Esophagus (tissue), 2 donors: ENCODE data around the gene CCL5. TPM values are rescaled to one million over a fixed set of nuclear protein-coding genes. Genes with fewer than 3 reads are reported as not detected.

Source experiments
- H3K27ac ChIP-seq, 2 donors: one replicate each; pipeline ENCODE4 v1.5.1; 2013; ENCODE audit warnings: low read depth in 2 of 2, mild to moderate bottlenecking in 2 of 2, inconsistent platforms in 1 of 2, low read length in 1 of 2, moderate library complexity in 1 of 2
- H3K27me3 ChIP-seq, 2 donors: one replicate each; pipeline ENCODE4 v1.6.1; 2013; ENCODE audit warnings: low read length in 2 of 2, control low read depth in 1 of 2, mild to moderate bottlenecking in 1 of 2; ENCODE audit not compliant: insufficient read depth in 2 of 2, control insufficient read depth in 1 of 2
- H3K36me3 ChIP-seq, 2 donors: one replicate each; pipeline ENCODE4 v1.6.1; 2013; ENCODE audit warnings: low read length in 1 of 2; ENCODE audit not compliant: control insufficient read depth in 2 of 2, insufficient read depth in 2 of 2
- H3K4me1 ChIP-seq, 2 donors: one replicate each; pipeline ENCODE4 v1.6.1; 2013; ENCODE audit warnings: low read length in 1 of 2; ENCODE audit not compliant: control insufficient read depth in 2 of 2, insufficient read depth in 2 of 2
- H3K4me3 ChIP-seq, 2 donors: one replicate each; pipeline ENCODE4 v1.5.1; 2013; ENCODE audit warnings: low read length in 2 of 2, mild to moderate bottlenecking in 2 of 2, low read depth in 1 of 2, moderate library complexity in 1 of 2
- H3K9me3 ChIP-seq, 2 donors: one replicate each; pipeline ENCODE4 v1.6.1; 2013; ENCODE audit warnings: mild to moderate bottlenecking in 2 of 2, low read depth in 1 of 2, low read length in 1 of 2, moderate library complexity in 1 of 2; ENCODE audit not compliant: control insufficient read depth in 2 of 2, insufficient read depth in 1 of 2
- WGBS, 2 donors: extraction: QIAGEN DNeasy Blood & Tissue Kit; methylation state at CpG; one replicate each; pipeline ENCODE4 v1.1.7; 2013; 5-methylcytosine and 5-hydroxymethylcytosine counted together
- polyA plus RNA-seq, 2 donors: library from polyadenylated mRNA; stranded (reverse); fragments of 200-250 nt; gene quantifications; one replicate each; pipeline ENCODE4 v1.2.3, GENCODE V29; 2013
- donor health status: healthy with polysubstance abuse.
- donor health status: Bipolar disorder and iron deficiency.

The CCL5 gene
- polyA plus RNA-seq, 2 donors, result 6.3 to 6.9 TPM

DNA sequence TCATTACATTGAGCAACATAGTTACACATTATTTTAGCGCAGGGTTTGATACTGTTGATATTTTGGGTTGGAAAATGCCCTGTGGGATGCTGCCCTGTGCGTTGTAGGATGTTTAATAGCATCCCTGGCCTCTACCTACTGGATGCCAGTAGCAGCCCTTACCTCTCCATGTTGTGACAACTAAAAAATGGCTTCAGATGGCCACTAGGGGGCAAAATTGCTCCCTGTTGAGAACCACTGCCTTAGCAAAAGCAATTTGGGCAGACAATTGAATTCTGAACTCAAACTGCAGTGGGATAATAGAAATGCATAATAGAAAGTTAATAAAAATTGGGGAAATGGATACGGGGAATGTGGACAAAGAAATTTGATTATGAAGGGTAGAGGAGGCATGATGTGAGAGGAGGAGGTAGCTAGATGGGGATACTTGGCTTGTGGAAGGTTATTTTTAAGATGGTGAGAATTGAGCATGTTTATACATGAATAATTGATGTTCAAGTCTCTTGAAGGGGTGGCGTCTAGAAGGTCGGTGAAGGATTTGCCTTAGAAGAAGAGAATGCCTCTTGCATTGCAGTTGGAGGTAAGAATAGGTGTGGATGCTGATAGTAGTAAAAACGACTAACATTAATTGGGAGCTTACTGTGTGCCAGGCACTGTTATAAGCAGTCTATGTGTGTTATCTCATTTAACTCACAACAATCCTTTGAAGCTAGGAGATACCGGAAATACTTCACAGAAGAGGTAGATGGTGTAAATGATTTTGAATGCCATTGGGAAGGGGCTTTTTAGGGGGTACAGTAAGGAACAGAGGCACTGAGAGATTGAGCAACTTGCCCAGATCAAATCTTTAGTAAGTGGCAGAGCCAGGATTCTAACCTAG is 30.5 kb downstream of the CCL5 start:
- Histone ChIP-seq H3K4me3 (no peak overlapping the region), H3K4me1 (no peaks in the 10 kb centered on the region), H3K27me3 (no peaks in the 10 kb centered on the region), H3K9me3 (no peaks in the 10 kb centered on the region), H3K27ac (no peak overlapping the region), H3K36me3 (peaks cover 8 to 11% of the 10 kb centered on the region in 2 donors)
- 66 to 67% methylated on average over 7 of the region's 7 CpGs for WGBS, 2 donors

DNA sequence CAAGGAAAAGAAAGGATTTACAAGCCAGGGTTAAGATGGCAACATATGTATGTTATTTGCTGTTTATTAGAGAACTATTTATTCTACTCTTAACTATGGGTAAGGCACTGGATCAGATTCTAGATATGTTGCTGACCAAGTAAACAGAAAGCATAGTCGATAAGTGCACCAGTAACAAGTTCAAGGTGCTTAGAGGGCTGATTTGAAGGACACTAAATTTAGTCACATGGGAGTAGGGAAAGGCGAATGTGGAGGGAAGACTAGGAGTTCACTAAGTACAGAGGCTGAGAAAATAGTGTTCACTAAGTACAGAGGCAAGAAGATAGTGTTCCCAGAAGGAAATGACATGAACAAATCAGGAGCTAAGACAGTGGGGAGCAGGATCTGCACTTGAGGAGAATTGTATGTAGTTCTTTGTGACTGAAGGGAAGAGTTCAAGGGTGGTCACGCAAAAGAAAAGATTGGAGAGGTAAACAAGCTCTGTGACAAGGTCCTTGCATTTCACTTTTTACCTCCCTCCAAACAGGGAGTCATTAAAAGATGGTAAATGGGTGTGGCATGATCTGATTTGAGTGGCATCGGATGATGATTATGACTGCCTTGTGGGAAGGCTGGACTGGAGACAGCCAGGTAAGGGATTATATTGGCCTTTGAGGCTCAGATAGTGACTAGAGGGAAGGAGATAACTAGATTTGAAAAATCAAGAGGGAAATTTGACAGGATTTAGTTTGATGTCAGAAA is 32.4 kb downstream of the CCL5 start:
- no peaks in the 10 kb centered on the region for H3K27me3 ChIP-seq
- 82 to 91% methylated on average over 4 of the region's 4 CpGs for WGBS, 2 donors
- H3K4me3 ChIP-seq, result no peak overlapping the region
- H3K27ac ChIP-seq, result no peak overlapping the region
- H3K36me3 ChIP-seq, result peaks cover 15 to 21% of the 10 kb centered on the region in 2 donors
- H3K9me3 ChIP-seq, result no peaks in the 10 kb centered on the region
- H3K4me1 ChIP-seq, result no peaks in the 10 kb centered on the region

DNA sequence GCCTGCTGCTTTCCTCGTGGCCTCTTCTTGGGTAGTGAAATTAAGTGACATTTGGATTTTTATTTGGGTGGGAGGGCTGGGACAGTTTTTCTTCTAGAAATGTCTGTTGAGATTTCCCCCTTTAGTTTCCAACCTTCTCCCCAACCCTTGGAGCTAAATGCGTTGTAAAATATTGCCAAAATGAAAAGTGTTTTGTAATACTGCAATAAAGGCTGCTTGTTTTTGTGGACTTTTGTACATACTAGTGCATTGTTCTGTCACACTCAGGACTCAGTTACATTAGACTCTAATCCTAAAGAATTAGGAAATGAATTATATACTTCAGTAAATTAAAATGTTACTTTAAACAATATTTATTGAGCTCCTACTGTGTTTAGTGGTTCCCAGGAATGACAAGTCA is 33.2 kb downstream of the CCL5 start:
- Histone ChIP-seq H3K36me3 (peaks cover 18 to 21% of the 10 kb centered on the region in 2 donors), H3K27ac (no peak overlapping the region), H3K27me3 (no peaks in the 10 kb centered on the region), H3K4me3 (no peak overlapping the region), H3K4me1 (no peaks in the 10 kb centered on the region), H3K9me3 (no peaks in the 10 kb centered on the region)
- WGBS, 2 donors, result 70 to 72% methylated on average over 2 of the region's 2 CpGs

DNA sequence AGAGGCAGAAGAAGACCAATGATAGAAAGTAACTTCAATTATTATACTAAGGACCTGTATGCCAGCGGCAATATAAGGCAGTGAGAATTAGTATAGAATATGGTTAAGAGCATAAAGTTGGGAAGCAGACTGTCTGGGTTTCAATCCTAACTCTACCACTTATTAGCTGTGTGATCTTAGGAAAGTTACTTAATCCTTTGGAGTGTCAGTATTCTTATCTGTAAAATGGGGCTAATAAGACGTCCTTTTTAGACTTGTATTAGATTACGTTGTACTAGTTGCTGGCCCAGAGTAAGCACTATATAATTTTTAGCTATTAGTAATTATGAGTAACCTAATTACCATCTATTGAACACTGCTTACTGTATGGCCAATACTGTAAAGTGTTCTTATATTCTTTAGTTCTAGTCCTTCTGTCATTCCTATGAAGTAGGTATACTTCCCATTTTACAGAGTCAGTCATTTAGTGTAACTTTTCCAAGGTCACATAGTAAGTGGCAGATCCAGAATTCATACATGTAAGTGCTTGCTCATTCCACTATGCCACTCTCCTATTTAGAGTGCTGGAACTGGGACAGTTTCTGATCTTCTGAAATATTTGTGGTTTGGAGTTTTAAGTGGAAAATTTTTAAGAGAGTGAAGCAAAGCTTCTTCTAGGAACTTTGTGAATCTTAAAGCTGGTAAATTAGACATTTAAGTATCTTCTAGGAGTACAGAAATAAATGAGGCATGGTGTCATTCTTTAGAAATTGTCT is 33.9 kb downstream of the CCL5 start:
- no peak overlapping the region for H3K27ac ChIP-seq
- H3K9me3 ChIP-seq, result no peaks in the 10 kb centered on the region
- WGBS, 2 donors, result 86 to 87% methylated on average over 3 of the region's 3 CpGs
- H3K27me3 ChIP-seq, result no peaks in the 10 kb centered on the region
- no peaks in the 10 kb centered on the region for H3K4me1 ChIP-seq
- H3K36me3 ChIP-seq, result peaks cover 18% of the 10 kb centered on the region in 2 donors
- H3K4me3 ChIP-seq, result no peak overlapping the region

DNA sequence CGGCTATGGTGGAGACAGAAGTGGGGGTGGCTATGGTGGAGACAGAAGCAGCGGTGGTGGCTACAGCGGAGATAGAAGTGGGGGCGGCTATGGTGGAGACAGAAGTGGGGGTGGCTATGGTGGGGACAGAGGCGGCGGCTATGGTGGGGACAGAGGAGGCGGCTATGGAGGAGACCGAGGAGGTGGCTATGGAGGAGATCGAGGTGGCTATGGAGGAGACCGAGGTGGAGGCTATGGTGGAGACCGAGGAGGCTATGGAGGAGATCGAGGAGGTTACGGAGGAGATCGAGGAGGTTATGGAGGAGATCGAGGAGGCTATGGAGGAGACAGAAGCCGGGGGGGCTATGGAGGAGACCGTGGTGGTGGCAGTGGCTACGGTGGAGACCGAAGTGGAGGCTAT is 35.6 kb downstream of the CCL5 start:
- no peaks in the 10 kb centered on the region for H3K4me1 ChIP-seq
- H3K27ac ChIP-seq, result no peak overlapping the region
- H3K4me3 ChIP-seq, result no peak overlapping the region
- no peaks in the 10 kb centered on the region for H3K27me3 ChIP-seq
- peaks cover 18 to 20% of the 10 kb centered on the region in 2 donors for H3K36me3 ChIP-seq
- 97 to 99% methylated on average over 19 of the region's 19 CpGs for WGBS, 2 donors
- no peaks in the 10 kb centered on the region for H3K9me3 ChIP-seq

DNA sequence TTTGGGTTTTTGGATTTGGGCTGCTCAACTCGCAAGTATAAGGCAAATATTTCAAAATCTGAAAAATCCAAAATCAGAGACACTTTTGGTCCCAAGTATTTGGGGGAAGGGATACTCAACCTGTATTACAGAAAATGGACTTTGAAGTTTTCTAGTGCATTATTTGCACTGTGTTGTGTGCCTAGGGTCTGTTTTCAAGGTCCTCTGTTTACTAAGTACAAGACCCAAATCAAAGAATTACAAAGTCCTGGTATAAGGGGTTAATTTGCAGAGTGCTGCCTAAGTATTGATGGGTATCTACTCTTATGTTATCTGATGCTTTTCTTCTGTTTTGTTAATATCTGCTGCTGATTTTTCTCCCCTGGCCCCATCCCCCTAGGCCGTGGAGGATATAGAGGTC is 36.5 kb downstream of the CCL5 start:
- H3K27me3 ChIP-seq, result no peaks in the 10 kb centered on the region
- no peak overlapping the region for H3K4me3 ChIP-seq
- no peak overlapping the region for H3K27ac ChIP-seq
- WGBS, 2 donors, result 91 to 94% methylated on average over 2 of the region's 2 CpGs
- H3K9me3 ChIP-seq, result no peaks in the 10 kb centered on the region
- no peaks in the 10 kb centered on the region for H3K4me1 ChIP-seq
- peaks cover 18 to 20% of the 10 kb centered on the region in 2 donors for H3K36me3 ChIP-seq

DNA sequence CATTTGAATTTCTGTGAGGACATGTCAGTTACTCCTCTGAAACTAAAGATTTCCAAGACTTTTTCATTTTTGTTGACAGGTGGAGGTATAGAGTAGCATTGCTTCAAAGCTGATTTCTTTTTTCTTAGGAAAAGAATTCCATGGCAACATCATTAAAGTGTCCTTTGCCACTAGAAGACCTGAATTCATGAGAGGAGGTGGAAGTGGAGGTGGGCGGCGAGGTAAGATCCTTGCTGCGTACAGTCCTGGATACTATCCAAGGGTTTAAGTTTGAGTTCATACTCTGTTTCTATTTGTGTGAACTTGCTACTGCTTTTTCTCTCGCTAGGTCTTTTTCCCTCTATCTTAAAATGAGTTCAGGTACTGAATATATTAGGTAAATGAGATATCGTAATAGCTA is 37.9 kb downstream of the CCL5 start:
- Histone ChIP-seq H3K36me3 (peaks cover 21 to 23% of the 10 kb centered on the region in 2 donors), H3K4me1 (no peaks in the 10 kb centered on the region), H3K9me3 (no peaks in the 10 kb centered on the region), H3K27me3 (no peaks in the 10 kb centered on the region), H3K27ac (no peak overlapping the region), H3K4me3 (no peak overlapping the region)
- WGBS, 2 donors, result 98 to 99% methylated on average over 5 of the region's 5 CpGs

DNA sequence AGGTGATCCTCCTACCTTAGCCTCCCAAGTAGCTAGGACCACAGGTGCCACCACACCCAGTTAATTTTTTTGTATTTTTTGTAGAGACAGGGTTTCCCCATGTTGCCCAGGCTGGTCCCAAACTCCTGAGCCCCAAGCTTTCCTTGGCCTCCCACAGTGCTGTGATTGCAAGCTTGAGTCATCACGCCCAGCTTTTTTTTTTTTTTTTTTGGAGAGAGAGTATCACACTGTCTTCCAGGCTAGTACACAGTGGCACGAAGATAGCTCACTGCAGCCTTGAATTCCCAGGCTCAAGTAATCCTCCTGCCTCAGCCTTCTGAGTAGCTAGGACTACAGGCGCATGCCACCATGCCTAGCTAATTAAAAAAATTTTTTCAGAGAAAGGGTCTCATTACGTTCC is 38.7 kb downstream of the CCL5 start:
- H3K27me3 ChIP-seq, result no peaks in the 10 kb centered on the region
- no peak overlapping the region for H3K27ac ChIP-seq
- 89% methylated on average over 4 of the region's 4 CpGs for WGBS, 2 donors
- no peaks in the 10 kb centered on the region for H3K4me1 ChIP-seq
- peaks cover 23 to 25% of the 10 kb centered on the region in 2 donors for H3K36me3 ChIP-seq
- no peak overlapping the region for H3K4me3 ChIP-seq
- H3K9me3 ChIP-seq, result no peaks in the 10 kb centered on the region

DNA sequence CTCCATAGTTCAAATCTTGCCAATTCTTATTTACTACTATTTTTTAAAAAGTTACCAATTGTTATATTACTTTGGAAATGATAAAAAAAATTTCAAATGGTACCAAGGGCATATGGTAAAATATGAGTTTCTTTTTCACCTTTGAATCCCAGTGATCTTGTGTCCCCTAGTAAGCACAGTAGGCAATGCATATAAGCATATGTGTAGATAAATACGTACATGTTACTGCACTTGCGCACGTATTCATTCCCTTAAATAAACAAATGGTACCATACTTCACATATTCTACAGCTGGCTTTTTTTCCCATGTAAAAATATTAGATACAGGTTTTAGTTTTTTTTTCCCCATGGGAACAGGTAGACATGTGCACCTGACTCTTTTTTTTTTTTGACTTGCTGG is 39.1 kb downstream of the CCL5 start:
- Histone ChIP-seq H3K27ac (no peak overlapping the region), H3K9me3 (no peaks in the 10 kb centered on the region), H3K36me3 (peaks cover 23 to 25% of the 10 kb centered on the region in 2 donors), H3K27me3 (no peaks in the 10 kb centered on the region), H3K4me3 (no peak overlapping the region), H3K4me1 (no peaks in the 10 kb centered on the region)
- 76 to 79% methylated on average over 3 of the region's 3 CpGs for WGBS, 2 donors
